Measurements from ENCODE around the gene AKNAD1.

DNA sequence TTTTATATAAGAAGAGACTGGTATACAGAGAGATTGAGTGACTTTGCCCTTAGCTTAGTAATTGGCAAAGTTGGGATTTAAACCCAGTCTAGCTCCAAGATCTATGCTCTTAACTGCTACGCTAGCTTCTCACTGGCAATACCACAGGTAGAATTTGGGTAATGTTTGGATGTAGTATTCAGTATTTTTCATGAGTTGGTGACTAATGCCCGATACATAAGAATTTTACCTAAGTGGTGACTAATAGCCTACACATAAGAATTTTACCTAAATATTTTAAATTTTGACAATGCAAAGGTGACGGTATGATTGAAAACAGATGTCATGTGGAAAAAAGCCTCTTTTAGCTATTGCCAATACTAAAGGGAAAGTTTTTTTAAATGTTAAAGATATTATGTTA is 44.2 kb upstream of the AKNAD1 start:
- no peak for TF ChIP-seq EZH2phosphoT487 (IDR thresholded peaks at IDR 0.05; ENCODE audit: insufficient read depth, low read depth)
- TF ChIP-seq EZH2 (IDR thresholded peaks at IDR 0.05; ENCODE audit: insufficient read depth, poor library complexity, severe bottlenecking), result no peak

Data from GM23248 (cell line).